Measurements from ENCODE around the gene ZNF41.

Gene ZNF41

DNA sequence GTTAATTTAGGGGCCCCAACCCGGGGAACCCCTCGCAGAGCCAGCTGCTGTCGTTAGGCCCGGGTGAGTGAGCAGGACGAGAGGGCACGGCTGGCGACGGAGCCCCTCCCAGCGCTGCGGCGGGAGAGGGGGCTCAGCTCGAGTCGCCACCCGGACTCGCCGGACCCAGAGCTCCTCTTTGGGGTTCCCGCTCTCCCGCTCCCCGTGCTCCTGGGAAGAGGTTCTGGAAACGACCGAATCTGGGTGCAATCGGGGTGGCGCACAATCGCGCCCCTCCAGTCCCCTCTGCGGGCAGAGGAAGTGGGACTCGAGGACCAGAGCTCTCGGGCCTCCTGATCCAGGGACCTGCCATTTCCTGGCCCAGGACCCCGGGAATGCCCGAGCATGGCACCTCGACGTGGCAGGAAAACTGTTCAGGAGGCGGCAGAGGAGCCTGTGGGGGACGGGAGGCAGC is 40.7 kb upstream of the ZNF41 start:
- H3K4me1 ChIP-seq (ENCODE audit: control insufficient read depth, low read length): peaks cover 9% of the 10 kb centered on the region
- H3K27ac ChIP-seq (ENCODE audit: low read depth, low read length): no peak overlapping the region
- no peaks in the 10 kb centered on the region for H3K9me2 ChIP-seq (replicated peaks; ENCODE audit: control insufficient read depth, low read length)
- H4K20me1 ChIP-seq (ENCODE audit: control insufficient read depth, insufficient read depth, low read depth, low read length): no peaks in the 10 kb centered on the region
- no peaks in the 10 kb centered on the region for H3K27me3 ChIP-seq (ENCODE audit: control insufficient read depth, low read length)
- peak overlapping the region; percentile 72 for H3K4me2 ChIP-seq (ENCODE audit: low read length)
- H3F3A ChIP-seq (ENCODE audit: control insufficient read depth, insufficient read depth): no peaks in the 10 kb centered on the region
- no peak for TF ChIP-seq EZH2phosphoT487 (IDR thresholded peaks at IDR 0.05; ENCODE audit: borderline replicate concordance, low read length)
- TF ChIP-seq, protein P1, sequence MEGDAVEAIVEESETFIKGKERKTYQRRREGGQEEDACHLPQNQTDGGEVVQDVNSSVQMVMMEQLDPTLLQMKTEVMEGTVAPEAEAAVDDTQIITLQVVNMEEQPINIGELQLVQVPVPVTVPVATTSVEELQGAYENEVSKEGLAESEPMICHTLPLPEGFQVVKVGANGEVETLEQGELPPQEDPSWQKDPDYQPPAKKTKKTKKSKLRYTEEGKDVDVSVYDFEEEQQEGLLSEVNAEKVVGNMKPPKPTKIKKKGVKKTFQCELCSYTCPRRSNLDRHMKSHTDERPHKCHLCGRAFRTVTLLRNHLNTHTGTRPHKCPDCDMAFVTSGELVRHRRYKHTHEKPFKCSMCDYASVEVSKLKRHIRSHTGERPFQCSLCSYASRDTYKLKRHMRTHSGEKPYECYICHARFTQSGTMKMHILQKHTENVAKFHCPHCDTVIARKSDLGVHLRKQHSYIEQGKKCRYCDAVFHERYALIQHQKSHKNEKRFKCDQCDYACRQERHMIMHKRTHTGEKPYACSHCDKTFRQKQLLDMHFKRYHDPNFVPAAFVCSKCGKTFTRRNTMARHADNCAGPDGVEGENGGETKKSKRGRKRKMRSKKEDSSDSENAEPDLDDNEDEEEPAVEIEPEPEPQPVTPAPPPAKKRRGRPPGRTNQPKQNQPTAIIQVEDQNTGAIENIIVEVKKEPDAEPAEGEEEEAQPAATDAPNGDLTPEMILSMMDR (IDR thresholded peaks at IDR 0.05; ENCODE audit: low read depth, low read length, poor library complexity, severe bottlenecking): no peak
- H3K36me3 ChIP-seq (ENCODE audit: control insufficient read depth, low read length): no peaks in the 10 kb centered on the region
- no peaks in the 10 kb centered on the region for H3K9me3 ChIP-seq (ENCODE audit: control insufficient read depth, insufficient read depth, low read length)
- peak overlapping the region; percentile 71 for H3K4me3 ChIP-seq (ENCODE audit: low read length)
- no peaks in the 10 kb centered on the region for H3K79me2 ChIP-seq (ENCODE audit: control insufficient read depth, low read length)

DNA sequence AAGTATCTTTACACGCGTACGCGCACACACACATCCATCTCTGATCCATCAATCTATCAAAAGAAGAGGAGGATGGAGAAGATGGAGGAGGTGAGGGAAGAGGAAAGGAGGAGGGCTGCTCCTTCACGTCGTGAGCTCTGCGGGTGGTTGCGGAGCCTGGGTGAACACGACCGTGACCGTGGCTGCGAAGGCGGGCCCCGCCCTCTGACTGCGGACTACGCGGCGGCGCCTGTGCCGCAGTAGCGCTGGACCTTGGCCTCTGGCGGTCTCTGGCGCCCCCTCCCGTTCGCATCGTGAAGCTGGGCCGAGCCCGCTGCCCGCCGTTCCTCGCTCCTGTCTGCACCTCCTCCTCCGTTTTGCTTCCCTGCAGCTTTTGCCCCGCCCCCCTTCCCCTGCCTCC is 40.3 kb upstream of the ZNF41 start:
- H3K27me3 ChIP-seq (ENCODE audit: control insufficient read depth, low read length): no peaks in the 10 kb centered on the region
- H3K9me2 ChIP-seq (replicated peaks; ENCODE audit: control insufficient read depth, low read length): no peaks in the 10 kb centered on the region
- H3K36me3 ChIP-seq (ENCODE audit: control insufficient read depth, low read length): no peaks in the 10 kb centered on the region
- H3K79me2 ChIP-seq (ENCODE audit: control insufficient read depth, low read length): no peaks in the 10 kb centered on the region
- H3F3A ChIP-seq (ENCODE audit: control insufficient read depth, insufficient read depth): no peaks in the 10 kb centered on the region
- TF ChIP-seq, protein P1 (IDR thresholded peaks at IDR 0.05; ENCODE audit: low read depth, low read length, poor library complexity, severe bottlenecking): peak; percentile 62
- TF ChIP-seq EZH2phosphoT487 (IDR thresholded peaks at IDR 0.05; ENCODE audit: borderline replicate concordance, low read length): no peak
- H3K4me3 ChIP-seq (ENCODE audit: low read length): peak overlapping the region; percentile 71
- H4K20me1 ChIP-seq (ENCODE audit: control insufficient read depth, insufficient read depth, low read depth, low read length): no peaks in the 10 kb centered on the region
- no peak overlapping the region for H3K27ac ChIP-seq (ENCODE audit: low read depth, low read length)
- H3K9me3 ChIP-seq (ENCODE audit: control insufficient read depth, insufficient read depth, low read length): no peaks in the 10 kb centered on the region
- peaks cover 11% of the 10 kb centered on the region for H3K4me1 ChIP-seq (ENCODE audit: control insufficient read depth, low read length)
- H3K4me2 ChIP-seq (ENCODE audit: low read length): peak overlapping the region; percentile 72

- no peaks in the 10 kb centered on the region for H3K36me3 ChIP-seq (ENCODE audit: control insufficient read depth, low read length)
- no peaks in the 10 kb centered on the region for H3F3A ChIP-seq (ENCODE audit: control insufficient read depth, insufficient read depth)
- no peaks in the 10 kb centered on the region for H4K20me1 ChIP-seq (ENCODE audit: control insufficient read depth, insufficient read depth, low read depth, low read length)
- H3K9me3 ChIP-seq (ENCODE audit: control insufficient read depth, insufficient read depth, low read length): no peaks in the 10 kb centered on the region
- H3K4me1 ChIP-seq (ENCODE audit: control insufficient read depth, low read length): peaks cover 26% of the 10 kb centered on the region
- no peaks in the 10 kb centered on the region for H3K79me2 ChIP-seq (ENCODE audit: control insufficient read depth, low read length)
- no peaks in the 10 kb centered on the region for H3K9me2 ChIP-seq (replicated peaks; ENCODE audit: control insufficient read depth, low read length)
- no peak for TF ChIP-seq EZH2phosphoT487 (IDR thresholded peaks at IDR 0.05; ENCODE audit: borderline replicate concordance, low read length)
- TF ChIP-seq, protein P1 (IDR thresholded peaks at IDR 0.05; ENCODE audit: low read depth, low read length, poor library complexity, severe bottlenecking): no peak
- no peak overlapping the region; the same call in 1 of the 2 replicates for H3K4me2 ChIP-seq (ENCODE audit: low read length)
- H3K27ac ChIP-seq (ENCODE audit: low read depth, low read length): no peak overlapping the region
- H3K27me3 ChIP-seq (ENCODE audit: control insufficient read depth, low read length): no peaks in the 10 kb centered on the region
- H3K4me3 ChIP-seq (ENCODE audit: low read length): no peak overlapping the region
These were observed 35.1 kb upstream of the ZNF41 start for GRCh38 chrX:47518144-47518543.
